ENCODE results near the gene ARID1B.

ARID1B gene

DNA sequence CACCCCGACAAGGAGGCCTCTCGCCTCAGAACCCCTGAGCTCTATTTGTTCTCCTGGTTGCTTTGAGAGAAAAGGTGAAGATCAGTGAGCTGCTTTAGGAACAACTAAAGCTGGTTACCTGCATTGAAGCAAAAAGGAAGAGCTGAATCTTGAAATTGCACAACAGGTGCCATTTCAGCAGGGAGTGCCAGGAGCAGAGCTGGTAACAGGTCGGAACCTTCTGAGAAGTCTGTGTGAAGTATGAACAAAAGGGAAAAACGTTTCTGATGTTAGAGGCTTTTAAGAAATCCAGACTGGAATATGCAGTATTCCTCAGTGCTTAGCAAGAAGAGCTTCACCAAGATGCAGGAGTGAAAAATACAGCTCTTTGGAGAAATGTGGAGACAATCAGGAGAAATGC, 382.2 kb downstream of the ARID1B start:
- DNase-seq (ENCODE audit: low spot score) = no peak

DNA sequence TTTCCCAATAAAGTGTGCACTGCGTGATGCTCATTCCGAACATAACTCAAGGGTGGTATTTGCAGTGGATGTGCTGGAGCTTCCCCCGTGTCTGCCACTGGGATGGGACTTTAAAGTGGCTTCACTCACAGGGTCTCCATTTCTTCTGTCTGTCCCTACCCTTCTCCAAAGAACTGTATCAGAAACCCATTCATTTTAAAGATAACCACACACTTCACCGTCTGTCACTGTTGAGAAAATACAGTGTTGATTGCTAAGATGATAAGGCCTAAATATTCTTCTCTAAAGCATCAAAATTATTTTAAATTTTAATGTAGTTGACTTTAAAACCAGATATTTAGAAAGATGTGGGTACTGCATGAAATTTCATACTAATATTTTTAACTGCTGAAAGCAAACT, 384.7 kb downstream of the ARID1B start:
- DNase-seq (ENCODE audit: low spot score) = no peak

DNA sequence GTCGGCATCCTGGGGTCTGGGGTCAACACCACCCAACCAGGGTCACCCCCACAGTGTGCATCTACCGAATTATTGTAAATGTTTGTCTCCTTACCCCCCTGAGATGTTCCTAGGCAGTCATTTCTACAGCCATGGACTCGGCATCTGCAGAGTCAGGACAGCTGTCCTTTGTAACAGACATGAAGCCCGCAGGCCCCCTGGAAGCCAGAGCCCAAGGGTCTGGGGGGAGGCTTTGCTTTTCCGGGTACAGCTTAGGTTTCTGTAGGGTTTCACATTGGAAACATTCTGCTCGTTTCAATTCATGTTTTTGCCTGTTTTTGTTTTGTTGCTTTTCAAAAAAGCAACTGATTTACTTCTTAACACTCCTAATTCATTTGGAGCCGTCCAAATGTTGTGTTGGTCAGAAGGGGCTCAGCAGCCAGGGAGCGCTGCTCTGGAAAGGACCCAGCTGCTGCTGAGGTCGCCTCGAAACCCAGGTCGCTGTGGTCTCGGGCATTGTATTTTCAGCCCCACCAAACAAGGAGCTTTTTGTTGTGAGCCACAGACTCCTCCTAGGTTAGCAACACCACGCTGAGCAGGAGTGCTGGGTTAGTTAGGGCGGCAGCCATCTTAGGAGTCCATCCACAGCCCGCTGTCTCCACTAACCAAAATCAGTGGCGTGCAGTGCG, 385.7 kb downstream of the ARID1B start:
- no peak for DNase-seq (ENCODE audit: low spot score)

DNA sequence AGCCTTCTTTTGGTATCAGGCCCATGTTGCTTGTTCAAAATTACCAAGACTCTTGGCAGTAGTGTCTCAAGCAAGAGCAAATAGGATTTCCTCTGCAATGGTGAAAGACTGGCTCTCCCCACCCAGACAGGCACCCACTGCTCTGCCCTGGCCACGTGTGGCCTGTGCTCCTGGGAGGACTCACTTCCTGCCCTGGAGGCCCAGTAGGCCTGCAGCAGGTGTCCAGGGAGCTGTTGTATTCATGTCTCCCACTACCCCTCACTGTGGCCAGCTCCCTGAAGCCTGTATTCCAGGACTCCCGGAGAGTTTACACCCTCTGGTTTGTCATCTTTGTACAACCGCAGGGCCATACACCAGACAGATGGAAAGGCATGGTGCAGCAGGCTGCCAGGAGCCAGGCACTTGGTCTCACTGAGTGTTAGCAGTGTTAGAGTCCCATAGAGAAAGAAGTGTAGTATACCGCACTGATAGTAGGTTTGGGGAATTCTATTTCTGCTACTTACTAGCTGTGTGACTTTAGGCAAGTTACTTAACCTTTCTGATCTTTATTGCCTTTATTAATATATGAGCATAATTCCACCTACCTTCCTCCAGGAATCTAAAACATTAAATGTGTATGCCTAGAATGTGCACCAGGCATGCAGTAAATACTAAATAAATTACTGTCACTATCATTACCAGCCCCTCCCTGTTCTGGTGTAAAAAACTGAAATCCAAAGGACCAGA, 386.4 kb downstream of the ARID1B start:
- no peak for DNase-seq (ENCODE audit: low spot score)

DNA sequence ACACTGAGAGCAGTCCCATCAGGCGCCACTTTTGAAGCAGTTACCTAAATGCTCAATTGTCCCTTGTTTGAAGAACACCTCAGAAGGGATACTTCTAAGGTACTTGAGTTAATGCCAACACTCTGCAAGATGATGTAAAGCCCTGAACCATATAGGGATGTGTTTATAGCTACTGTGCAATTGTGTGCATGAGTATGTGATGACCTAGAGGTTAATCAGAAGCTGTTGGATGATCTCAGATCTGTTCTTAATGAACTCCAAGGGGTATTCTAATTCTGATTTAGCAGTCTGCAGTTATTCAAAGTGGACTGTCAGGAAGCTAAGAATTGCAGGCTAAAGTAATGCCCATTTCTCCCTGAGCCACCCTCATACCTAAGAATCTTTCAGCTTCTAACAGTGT, 387.8 kb downstream of the ARID1B start:
- DNase-seq (ENCODE audit: low spot score) = no peak

DNA sequence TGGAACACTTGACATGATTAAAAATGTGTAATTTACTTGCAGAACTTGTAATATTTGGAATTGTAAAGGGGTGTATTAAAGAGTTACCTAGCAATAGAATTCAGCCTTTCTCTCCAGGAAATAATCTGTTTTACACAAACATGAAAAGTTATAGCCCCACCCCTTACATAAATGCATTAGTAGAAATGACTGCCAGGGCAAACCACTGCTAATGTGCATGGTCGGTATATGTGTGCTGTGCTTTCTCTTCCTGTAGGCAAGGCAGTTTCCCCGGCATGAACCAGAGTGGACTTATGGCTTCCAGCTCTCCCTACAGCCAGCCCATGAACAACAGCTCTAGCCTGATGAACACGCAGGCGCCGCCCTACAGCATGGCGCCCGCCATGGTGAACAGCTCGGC, 389.6 kb downstream of the ARID1B start:
- DNase-seq (ENCODE audit: low spot score) = no peak

DNA sequence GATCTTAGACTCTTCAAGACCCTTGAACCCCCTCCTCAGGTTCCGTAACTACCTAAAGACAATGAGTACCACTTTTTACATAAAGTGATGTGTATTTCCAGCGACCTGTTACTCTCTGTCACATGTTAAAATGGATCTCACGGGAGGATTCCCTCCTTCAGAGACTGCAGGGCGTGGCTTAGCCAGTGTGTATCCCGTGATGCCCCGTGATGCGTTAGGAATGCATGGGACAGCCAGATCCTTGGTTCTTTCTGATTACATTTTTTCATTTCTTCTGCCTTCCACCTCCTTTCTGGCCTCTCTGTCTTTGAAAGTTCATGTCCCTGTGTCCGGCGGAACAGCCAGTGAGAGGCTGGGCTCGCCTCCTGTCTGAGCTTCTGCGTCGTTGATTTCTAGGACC, 390.7 kb downstream of the ARID1B start:
- DNase-seq (ENCODE audit: low spot score) = no peak

DNA sequence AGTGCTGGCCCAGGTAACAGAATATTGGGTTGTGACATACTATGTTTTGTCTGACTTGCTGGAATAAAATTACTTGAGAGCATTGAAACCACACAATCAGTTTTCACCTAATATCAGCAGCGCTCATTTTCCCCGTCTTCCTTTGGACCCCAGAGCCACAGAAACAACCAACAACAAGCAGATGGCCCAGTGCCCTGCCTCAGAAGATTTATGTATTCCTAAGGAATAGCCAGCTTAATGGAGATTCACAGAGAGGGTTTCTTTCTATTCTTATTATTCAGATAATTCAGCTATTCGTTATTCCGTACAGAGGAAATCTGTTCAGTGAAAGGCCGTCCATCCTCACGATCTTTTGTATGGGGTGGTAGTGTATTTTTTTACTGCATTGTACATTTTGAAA, 391.3 kb downstream of the ARID1B start:
- DNase-seq (ENCODE audit: low spot score) = no peak

DNA sequence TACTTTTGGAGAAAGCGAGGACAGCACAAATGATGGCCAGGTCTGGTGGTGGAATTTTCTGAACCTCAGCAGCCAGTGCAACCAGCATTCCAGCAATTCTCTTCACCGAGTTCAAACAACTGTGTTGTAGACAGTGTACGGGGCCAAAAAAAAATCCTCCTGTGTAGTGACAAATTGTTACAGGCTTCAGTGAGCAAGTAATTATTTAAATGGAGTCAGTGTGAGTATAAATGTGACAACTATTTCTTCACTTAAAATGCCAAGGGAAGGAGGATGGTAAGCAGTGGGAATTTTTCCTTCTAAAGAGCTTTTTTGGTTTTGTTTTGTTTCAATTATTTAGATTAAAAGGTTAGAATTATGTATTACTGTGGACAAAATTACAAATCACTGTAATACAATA, 392.0 kb downstream of the ARID1B start:
- DNase-seq (ENCODE audit: low spot score) = no peak

DNA sequence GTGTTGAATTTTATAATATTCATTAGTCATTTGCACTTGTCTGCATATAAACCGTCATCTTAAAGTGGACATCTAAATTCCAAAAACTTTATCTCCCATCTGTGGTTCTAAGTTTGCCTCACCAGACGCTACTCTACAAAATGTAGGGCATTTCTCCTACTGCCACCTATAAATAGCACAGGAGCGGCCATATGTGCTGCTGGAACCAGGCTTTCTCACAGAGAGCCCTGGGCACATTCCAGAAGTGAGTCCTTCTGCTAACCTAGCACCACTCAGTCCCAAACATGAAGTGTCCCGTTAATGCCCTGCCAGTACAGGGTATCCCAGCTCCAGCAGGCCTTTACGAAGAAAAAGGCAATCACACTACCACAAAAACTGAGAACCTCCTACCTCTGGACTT, 392.5 kb downstream of the ARID1B start:
- no peak for DNase-seq (ENCODE audit: low spot score)

DNA sequence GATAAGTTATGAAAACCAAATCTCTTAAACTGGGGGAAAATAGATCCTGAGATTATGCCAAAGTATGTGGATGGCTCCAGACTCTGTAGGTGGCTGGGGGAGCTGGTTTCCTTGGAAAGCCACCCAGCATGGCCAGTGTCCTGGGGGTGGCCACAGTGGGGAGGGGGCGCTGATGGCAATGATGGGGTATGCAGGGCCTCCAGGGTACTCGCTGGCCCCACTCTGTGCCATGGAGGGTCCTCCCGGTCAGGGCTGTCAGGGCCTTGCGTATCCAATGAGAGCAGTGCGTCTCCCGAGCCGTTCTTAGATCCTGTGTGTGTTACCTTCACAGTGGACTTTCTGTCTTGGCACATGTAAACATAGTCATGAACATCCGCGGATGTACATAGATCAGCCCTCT, 393.4 kb downstream of the ARID1B start:
- DNase-seq (ENCODE audit: low spot score) = no peak

DNA sequence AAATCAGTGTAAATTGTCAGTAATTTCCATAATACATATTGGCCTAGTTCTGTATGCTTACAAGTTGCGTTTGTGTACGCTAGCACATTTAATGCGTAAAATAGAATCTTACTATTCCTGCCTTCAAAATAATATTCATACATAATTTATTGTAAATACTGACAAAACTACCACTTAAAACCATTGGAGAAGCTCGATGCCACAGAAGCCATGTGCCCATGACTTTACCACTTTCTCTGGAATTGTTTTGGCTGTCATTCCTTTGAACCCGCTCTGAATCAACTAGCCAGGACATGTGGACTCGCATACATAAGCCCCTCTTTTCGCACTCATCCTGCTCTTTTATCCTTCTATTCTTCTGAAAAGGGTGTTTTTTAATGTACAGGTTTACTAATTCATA, 394.6 kb downstream of the ARID1B start:
- no peak for DNase-seq (ENCODE audit: low spot score)

DNA sequence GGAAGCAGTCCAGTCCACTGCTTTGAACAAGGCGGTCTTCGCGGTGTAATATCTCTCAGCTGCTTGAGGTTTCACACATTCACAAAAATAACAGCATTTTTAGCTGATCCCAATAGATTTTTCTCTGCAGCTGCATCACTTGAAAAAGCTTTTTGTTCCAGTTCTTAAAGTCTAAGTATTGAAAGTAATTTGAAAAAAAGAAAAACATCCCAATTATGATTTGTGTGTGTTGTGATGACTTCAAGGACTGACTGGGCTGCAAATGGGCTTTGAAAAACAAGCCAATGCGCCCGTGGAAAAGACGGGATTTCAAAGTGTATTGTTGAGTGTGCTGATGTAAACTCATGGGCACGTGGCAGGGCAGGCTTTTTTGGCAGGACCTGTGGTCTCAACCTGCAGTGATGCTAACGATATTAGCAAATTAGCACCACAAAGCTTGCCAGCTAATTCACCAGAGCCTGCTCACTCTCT, 395.1 kb downstream of the ARID1B start:
- DNase-seq (ENCODE audit: low spot score) = no peak

DNA sequence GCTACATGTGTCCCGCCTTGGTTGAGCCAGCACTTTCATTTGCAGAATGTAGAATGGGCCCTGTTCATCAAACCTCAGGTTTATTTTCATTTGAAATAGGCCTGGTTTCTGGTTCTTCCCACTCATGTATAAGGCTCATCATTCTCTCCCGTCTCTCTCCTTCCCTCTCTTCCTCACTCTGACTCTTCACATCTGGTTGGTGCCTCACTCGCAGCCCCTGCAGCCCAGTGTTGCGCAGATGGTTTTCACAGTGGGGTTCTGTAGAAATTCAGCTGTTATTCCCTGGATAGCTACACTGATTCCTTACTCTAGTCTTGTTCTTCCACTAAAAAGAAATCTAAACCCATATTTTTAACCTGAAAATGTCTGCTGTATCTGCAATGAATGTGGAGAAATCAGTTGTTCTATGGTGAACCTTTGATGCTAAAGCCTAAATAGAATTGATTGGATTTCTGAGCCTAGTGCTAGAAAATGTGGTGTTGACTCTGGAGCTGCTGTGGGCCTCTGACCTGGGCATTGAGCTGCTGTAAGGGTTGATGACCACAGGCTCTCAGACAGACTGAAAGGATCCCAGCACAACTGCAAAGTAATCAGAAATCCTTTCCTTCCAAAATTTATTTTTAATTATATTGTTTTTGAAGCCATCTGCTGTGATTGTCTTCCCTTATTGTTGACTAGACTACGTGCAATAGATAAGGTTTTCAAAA, 395.8 kb downstream of the ARID1B start:
- DNase-seq (ENCODE audit: low spot score) = no peak

DNA sequence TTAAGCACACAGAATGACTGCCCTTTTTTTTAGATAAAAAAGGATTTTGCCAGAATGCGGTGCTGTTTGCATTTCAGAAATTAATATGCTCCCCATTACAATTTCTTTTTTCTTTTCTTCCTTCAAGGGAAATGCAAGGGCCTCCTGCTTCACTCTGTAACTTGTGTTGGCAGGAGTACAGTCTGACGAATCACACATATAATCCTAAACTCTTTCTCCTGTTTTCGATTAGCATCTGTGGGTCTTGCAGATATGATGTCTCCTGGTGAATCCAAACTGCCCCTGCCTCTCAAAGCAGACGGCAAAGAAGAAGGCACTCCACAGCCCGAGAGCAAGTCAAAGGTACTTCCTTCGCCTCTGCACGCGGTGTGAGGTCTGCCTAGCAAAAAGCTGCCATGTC, 396.6 kb downstream of the ARID1B start:
- no peak for DNase-seq (ENCODE audit: low spot score)

DNA sequence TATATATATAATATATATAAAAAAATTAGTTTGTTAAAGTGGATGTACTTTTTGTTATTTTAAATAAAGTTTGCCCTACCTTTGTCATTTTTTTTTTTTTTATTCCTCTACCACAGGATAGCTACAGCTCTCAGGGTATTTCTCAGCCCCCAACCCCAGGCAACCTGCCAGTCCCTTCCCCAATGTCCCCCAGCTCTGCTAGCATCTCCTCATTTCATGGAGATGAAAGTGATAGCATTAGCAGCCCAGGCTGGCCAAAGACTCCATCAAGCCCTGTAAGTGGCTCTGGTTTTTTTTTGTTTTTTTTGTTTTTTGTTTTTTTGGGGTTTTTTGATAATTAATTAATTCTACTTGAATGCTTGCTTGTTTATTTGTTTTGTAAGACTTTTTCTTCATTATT, 397.6 kb downstream of the ARID1B start:
- DNase-seq (ENCODE audit: low spot score) = no peak

DNA sequence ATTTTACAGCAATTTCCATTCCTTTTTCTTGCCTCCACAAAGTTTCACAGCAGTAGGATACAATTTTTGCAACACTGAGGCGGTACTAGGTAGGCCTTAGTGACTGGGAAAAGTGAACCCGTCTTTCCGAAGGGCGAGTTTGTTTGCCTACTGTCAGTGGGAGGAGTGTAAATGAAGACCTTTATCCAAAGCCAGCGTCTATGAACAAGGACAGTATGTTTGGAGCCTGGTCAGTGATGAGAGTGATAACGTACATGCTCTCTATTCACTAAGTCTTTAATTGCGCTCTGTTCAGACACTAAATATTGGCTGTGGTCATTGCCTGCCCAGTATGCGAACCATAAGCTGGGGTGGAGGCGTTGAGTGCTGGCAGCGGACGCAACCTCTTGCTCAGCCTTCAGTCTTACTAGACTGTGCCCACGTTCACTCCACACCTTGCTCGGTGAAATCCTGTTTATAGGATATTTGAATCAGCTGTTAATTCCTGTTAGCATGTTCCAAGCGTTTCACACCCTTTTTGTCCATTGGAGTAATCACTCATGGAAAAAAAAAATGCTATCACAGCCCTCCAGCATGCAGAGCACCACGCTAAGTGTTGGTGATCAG, 400.7 kb downstream of the ARID1B start:
- no peak for DNase-seq (ENCODE audit: low spot score)

DNA sequence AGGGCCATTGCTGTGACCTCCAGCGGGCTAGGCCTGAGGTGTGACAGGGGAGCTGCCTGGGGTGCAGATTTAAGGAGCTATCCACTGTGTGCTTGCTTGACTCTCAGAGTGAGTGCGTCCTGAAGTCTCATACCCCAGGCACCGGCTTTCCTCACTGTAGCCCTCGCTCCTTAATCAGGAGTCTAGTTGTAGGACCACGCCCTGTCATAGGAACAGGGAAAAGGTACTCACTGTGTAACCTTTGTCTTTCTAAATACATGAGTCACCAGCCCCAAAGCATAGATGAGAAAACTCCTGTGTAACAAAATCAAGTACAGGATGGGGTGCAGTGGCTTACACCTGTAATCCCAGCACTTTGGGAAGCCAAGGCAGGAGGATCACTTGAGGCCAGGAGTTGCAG, 404.5 kb downstream of the ARID1B start:
- peak; percentile 61 for DNase-seq (ENCODE audit: low spot score)

DNA sequence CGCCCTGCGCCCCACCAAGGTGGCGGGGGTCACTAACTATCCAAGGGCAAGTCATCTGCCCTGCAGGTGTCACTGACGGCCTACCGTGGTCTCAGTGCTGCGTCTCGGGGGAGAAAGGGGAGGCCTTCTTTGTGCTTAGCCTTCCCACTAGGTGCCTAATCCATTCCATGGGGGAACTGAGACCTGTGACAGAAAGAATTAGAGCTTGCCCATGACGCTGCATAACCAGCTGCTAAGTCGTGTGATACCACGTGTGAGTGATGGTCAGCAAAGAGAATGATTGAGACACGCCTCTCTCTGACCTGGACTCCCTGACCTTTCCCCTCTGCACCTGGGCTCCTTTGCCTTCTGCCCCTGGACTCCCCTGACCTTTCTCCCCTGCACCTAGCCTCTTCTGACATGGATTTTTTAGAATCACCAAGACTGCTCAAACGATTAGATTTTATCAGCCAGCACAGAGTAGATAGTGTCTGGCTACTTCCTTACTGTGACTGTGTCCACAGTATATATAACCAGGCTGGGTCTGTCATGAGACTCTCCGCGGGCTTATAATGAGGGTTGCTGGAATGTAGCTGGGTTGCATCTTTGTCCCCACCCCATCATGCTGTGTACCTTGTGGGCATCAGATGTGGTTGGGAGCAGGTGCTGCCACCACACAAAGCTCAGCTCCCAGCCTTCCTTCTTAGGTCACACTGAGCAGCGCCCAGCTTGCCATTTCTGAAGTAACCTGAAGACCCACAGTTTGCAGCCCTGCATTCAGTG, 405.5 kb downstream of the ARID1B start:
- DNase-seq (ENCODE audit: low spot score) = no peak

DNA sequence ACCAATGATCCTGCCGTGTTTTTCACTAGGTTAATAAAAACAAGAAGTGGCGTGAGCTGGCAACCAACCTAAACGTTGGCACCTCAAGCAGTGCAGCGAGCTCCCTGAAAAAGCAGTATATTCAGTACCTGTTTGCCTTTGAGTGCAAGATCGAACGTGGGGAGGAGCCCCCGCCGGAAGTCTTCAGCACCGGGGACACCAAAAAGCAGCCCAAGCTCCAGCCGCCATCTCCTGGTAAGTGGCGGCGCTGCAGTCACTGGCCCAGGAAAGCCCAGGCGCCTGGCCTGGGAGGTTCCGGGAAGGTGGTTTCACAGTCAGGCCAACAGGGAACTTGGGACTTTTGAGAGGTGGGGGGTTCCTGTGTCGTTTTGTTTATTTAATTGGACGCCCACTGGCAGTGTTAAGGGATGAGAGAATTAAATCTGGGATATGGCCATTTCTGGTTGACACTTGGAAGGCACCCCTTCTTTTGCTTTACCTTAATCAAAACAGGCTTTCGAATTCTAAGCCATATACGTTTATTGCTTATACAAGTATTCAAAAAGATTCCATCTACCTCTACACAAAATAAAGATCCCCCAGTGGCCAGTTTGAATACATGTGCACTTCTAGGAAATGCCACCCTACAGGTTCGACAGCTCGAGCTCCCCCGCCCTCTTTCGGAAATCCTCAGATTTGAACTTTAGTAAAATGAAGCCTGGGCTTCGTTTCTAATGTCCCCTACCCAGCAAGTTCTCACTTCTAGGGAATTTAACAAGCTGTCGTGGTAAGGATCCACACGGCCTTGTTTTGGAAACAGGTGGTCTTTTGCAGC, 407.2 kb downstream of the ARID1B start:
- DNase-seq (ENCODE audit: low spot score) = peak; percentile 6

DNA sequence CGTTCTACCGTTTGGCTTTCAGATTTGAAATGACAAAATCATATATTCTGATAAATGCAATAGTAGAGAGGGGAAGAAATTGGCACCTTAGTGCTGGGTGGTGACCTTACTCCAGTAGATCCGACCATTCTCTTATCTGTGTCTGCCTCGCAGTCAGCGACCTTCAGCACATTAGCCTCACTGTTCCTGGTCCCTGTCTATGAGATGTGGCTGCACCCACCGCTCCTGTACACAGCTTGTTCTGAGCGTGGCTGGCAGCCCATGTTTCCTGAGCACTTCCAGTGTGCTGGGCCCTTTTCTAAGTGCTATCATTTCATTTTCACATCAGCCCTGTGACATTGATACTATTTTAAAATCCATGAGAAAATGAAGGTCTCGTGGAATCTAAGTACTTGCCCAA, 408.0 kb downstream of the ARID1B start:
- DNase-seq (ENCODE audit: low spot score) = no peak
